ENCODE data around the gene MON2.

- no peak for TF ChIP-seq CTCF (IDR thresholded peaks at IDR 0.05)
- no peak for TF ChIP-seq POLR2A (IDR thresholded peaks at IDR 0.05)
- TF ChIP-seq POLR2AphosphoS5 (IDR thresholded peaks at IDR 0.05), result no peak
- TF ChIP-seq EP300 (IDR thresholded peaks at IDR 0.05), result no peak
These were observed 152.3 kb downstream of the MON2 start for GRCh38 chr12:62618930-62619329.
